MM.1S (cell line): ENCODE results near the gene SFXN1.

Source experiments
- CTCF ChIP-seq: fragments of 300-600 bp; sonication (generic); IDR thresholded peaks from 2 replicates; pipeline ENCODE4 v1.5.1; 2016; ENCODE audit warnings: antibody characterized with exemption, low read length, mixed read lengths
- EZH2 ChIP-seq: fragments of 300-600 bp; sonication (generic); optimal IDR thresholded peaks from 2 replicates; pipeline ENCODE3; 2017; ENCODE audit warnings: low read depth, mild to moderate bottlenecking, antibody characterized with exemption, low read length, mixed read lengths
- EZH2phosphoT487 ChIP-seq: fragments of 300-600 bp; sonication (generic); IDR thresholded peaks from 2 replicates; pipeline ENCODE4 v1.6.1; 2018; ENCODE audit warnings: antibody characterized with exemption, low read length

- TF ChIP-seq CTCF (no peak), EZH2phosphoT487 (no peak), EZH2 (no peak)
Measured at GRCh38 chr5:175521313-175521833, 43.0 kb downstream of the SFXN1 start.
